Tibial artery (tissue), 4 donors: ENCODE results near the gene SEMA5A.

Experiments
- DNase-seq, 2 donors: peaks; one replicate each; pipeline ENCODE4 v3.0.0-alpha.2; 2019
- H3K27ac ChIP-seq, 2 donors: fragments of 200-600 bp; sonication (generic) in 1 of 2; 1 replicate in 1 of 2; 2 replicates in 1 of 2; pipeline ENCODE4 v1.5.1; 2018 to 2019; ENCODE audit warnings: mild to moderate bottlenecking in 1 of 2
- H3K27me3 ChIP-seq, 2 donors: fragments of 200-600 bp; sonication (generic) in 1 of 2; one replicate each; pipeline versions ENCODE4 v1.5.1 to v1.6.0; 2016 to 2019
- H3K36me3 ChIP-seq, 3 donors: fragments of 200-600 bp; sonication (generic) in 2 of 3; one replicate each; pipeline ENCODE4 v1.5.1; 2016 to 2019; ENCODE audit warnings: mild to moderate bottlenecking in 2 of 3
- H3K4me1 ChIP-seq, 4 donors: fragments of 200-600 bp; sonication (generic) in 2 of 4; 1 replicate in 3 of 4; 2 replicates in 1 of 4; pipeline ENCODE4 v1.5.1; 2016 to 2019
- H3K4me3 ChIP-seq, 2 donors: fragments of 200-600 bp; sonication (generic) in 1 of 2; 1 replicate in 1 of 2; 2 replicates in 1 of 2; pipeline ENCODE4 v1.5.1; 2018 to 2019; ENCODE audit warnings: mild to moderate bottlenecking in 2 of 2
- H3K9me3 ChIP-seq, 3 donors: fragments of 200-600 bp; sonication (generic) in 1 of 3; one replicate each; pipeline ENCODE4 v1.5.1; 2016 to 2019
- intact Hi-C: fragments of 100-400 bp; cut with DNase I; formaldehyde crosslinking; loops from one replicate; pipeline ENCODE4 v1.15.0; 2023; ENCODE audit warnings: low total_unique reads
- TF ChIP-seq, protein P1 (sequence below), 2 experiments: fragments of 200-600 bp in 1 of 2; fragments of 450-650 bp in 1 of 2; IDR thresholded peaks; one replicate each; pipeline ENCODE4 v1.5.1; 2017 to 2019; ENCODE audit warnings: antibody characterized with exemption in 2 of 2, mild to moderate bottlenecking in 1 of 2, moderate library complexity in 1 of 2

SEMA5A gene

GRCh38 chr5:9103290-9103689, 442.6 kb downstream of the SEMA5A start:
- TF ChIP-seq, protein P1, sequence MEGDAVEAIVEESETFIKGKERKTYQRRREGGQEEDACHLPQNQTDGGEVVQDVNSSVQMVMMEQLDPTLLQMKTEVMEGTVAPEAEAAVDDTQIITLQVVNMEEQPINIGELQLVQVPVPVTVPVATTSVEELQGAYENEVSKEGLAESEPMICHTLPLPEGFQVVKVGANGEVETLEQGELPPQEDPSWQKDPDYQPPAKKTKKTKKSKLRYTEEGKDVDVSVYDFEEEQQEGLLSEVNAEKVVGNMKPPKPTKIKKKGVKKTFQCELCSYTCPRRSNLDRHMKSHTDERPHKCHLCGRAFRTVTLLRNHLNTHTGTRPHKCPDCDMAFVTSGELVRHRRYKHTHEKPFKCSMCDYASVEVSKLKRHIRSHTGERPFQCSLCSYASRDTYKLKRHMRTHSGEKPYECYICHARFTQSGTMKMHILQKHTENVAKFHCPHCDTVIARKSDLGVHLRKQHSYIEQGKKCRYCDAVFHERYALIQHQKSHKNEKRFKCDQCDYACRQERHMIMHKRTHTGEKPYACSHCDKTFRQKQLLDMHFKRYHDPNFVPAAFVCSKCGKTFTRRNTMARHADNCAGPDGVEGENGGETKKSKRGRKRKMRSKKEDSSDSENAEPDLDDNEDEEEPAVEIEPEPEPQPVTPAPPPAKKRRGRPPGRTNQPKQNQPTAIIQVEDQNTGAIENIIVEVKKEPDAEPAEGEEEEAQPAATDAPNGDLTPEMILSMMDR (IDR thresholded peaks at IDR 0.05) = no peak
- H3K4me3 ChIP-seq = no peak overlapping the region
- H3K27me3 ChIP-seq = no peaks in the 10 kb centered on the region
- DNase-seq = no peak
- intact Hi-C loops = no loop called here
- H3K36me3 ChIP-seq = peaks cover 0 to 5% (median 0%) of the 10 kb centered on the region in 3 donors
- no peaks in the 10 kb centered on the region for H3K4me1 ChIP-seq
- H3K27ac ChIP-seq = no peak overlapping the region
- H3K9me3 ChIP-seq = no peaks in the 10 kb centered on the region

DNA sequence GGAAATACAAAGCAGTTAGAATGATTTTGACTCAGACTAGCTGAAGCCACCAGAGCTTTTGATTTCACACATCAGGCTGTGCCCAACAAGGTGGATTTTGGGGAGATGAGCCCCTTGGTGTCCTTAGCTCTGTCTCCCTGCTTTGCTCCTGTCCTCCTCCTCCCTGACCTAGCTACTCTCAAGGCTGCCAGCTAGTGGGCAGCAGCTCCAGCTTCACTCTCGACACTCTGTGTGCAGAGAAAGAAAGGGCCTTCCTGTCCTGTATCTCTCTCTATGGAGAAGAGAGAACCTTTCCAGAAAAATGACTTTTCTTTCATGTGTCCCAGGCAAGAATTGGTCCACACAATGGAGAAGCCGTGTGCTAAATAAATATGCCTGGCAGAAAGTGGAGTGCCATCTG, 446.2 kb downstream of the SEMA5A start:
- no peaks in the 10 kb centered on the region for H3K4me1 ChIP-seq
- no peak overlapping the region for H3K4me3 ChIP-seq
- H3K9me3 ChIP-seq = no peaks in the 10 kb centered on the region
- no peaks in the 10 kb centered on the region for H3K27me3 ChIP-seq
- no peak for DNase-seq
- no peaks in the 10 kb centered on the region for H3K36me3 ChIP-seq
- intact Hi-C loops = no loop called here
- TF ChIP-seq, protein P1 (IDR thresholded peaks at IDR 0.05) = no peak
- H3K27ac ChIP-seq = no peak overlapping the region

- TF ChIP-seq, protein P1 (IDR thresholded peaks at IDR 0.05) = no peak
- intact Hi-C loops = no loop called here
- DNase-seq = no peak
Observed at GRCh38 chr5:9098990-9099389, 446.9 kb downstream of the SEMA5A start.

GRCh38 chr5:9094582-9094981, 451.3 kb downstream of the SEMA5A start:
- Histone ChIP-seq H3K4me1 (no peaks in the 10 kb centered on the region), H3K27me3 (no peaks in the 10 kb centered on the region), H3K4me3 (no peak overlapping the region), H3K36me3 (no peaks in the 10 kb centered on the region), H3K27ac (no peak overlapping the region), H3K9me3 (no peaks in the 10 kb centered on the region)
- no peak for DNase-seq
- intact Hi-C loops = no loop called here
- TF ChIP-seq, protein P1 (IDR thresholded peaks at IDR 0.05) = no peak

More at GRCh38 chr5:9098990-9099389, 446.9 kb downstream of the SEMA5A start:
- Histone ChIP-seq H3K9me3 (no peaks in the 10 kb centered on the region), H3K4me1 (no peaks in the 10 kb centered on the region), H3K27me3 (no peaks in the 10 kb centered on the region), H3K4me3 (no peak overlapping the region), H3K36me3 (no peaks in the 10 kb centered on the region), H3K27ac (no peak overlapping the region)

DNA sequence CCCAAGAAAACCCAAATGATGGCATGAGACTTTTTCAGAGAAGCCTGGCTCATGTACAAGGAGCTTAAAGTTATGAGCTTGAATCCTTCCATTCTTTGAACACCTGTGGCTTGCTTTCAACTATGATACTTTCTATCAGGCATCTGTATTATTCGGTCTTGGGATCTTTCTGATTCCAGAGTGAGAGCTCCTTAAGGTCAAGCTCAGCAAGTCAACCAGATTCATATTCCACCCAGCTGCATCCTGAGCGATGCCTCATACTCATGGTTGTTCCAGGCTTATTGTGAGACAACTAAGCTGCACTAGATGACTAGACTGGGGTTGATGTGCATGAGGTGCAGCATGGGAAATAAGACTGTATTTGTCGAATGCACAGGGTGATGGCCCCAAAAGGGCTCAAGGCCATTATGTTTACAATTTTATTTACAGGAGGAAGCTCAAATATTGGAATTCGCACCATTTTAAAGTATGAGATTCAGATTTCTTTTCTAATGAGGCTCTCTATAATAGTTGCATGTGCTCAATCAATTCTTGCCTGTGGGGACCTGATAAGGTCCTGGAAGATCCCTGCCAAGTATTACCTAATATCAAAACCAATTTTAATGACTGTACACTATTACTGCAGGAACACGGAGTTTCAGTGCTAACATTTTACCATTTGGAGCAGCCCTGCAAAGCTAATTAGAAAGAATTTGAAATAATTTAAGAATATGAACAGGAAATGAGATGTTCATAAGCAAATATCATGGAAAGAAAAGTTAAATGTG, 453.8 kb downstream of the SEMA5A start:
- Histone ChIP-seq H3K9me3 (no peaks in the 10 kb centered on the region), H3K4me3 (no peak overlapping the region), H3K27ac (no peak overlapping the region), H3K36me3 (no peaks in the 10 kb centered on the region), H3K4me1 (no peaks in the 10 kb centered on the region), H3K27me3 (no peaks in the 10 kb centered on the region)
- no peak for DNase-seq
- intact Hi-C loops = no loop called here
- TF ChIP-seq, protein P1 (IDR thresholded peaks at IDR 0.05) = no peak
